Smooth muscle cell (in vitro differentiated cells): ENCODE results near the gene LNX1. TPM values are rescaled to one million over a fixed set of nuclear protein-coding genes. Genes with fewer than 3 reads are reported as not detected.
A peak's percentile ranks its signal among the peaks of the same experiment; 100 is the strongest.

Source experiments
- DNase-seq: peaks from one replicate; lab custom pipeline; 2025; ENCODE audit not compliant: unreplicated experiment; lab: John Stamatoyannopoulos, UW
- H2AFZ ChIP-seq: fragments of 200-600 bp; sonication (generic); 2 replicates; pipeline ENCODE4 v1.6.0; 2016; ENCODE audit warnings: antibody characterized with exemption, low read depth, mild to moderate bottlenecking
- H3F3A ChIP-seq: fragments of 200-600 bp; sonication (generic); 2 replicates; pipeline ENCODE4 v1.6.0; 2017; ENCODE audit warnings: antibody characterized with exemption, low read depth
- H3K27ac ChIP-seq: fragments of 200-600 bp; sonication (generic); 2 replicates; pipeline ENCODE4 v1.5.1; 2016; ENCODE audit warnings: low read depth, mild to moderate bottlenecking
- H3K27me3 ChIP-seq: fragments of 200-600 bp; sonication (generic); 2 replicates; pipeline ENCODE4 v1.6.1; 2016; ENCODE audit warnings: low read depth, mild to moderate bottlenecking
- H3K36me3 ChIP-seq: fragments of 200-600 bp; sonication (generic); 2 replicates; pipeline ENCODE4 v1.5.1; 2016; ENCODE audit warnings: low read depth
- H3K4me1 ChIP-seq: fragments of 200-600 bp; sonication (generic); 2 replicates; pipeline ENCODE4 v1.5.1; 2016; ENCODE audit warnings: low read depth
- H3K4me2 ChIP-seq: fragments of 200-600 bp; sonication (generic); 2 replicates; pipeline ENCODE4 v1.6.0; 2016; ENCODE audit warnings: mild to moderate bottlenecking
- H3K4me3 ChIP-seq: fragments of 200-600 bp; sonication (generic); 2 replicates; pipeline ENCODE4 v1.5.1; 2016; ENCODE audit warnings: mild to moderate bottlenecking
- H3K79me2 ChIP-seq: fragments of 200-600 bp; sonication (generic); 2 replicates; pipeline ENCODE4 v1.6.0; 2016; ENCODE audit warnings: low read depth, mild to moderate bottlenecking
- H3K9ac ChIP-seq: fragments of 200-600 bp; sonication (generic); 2 replicates; pipeline ENCODE4 v1.6.0; 2016; ENCODE audit warnings: low read depth
- H3K9me3 ChIP-seq: fragments of 200-600 bp; sonication (generic); replicated peaks from 2 replicates; pipeline ENCODE4 v1.5.1; 2016; ENCODE audit warnings: low read depth
- H4K20me1 ChIP-seq: fragments of 200-600 bp; sonication (generic); 2 replicates; pipeline ENCODE4 v1.6.0; 2016; ENCODE audit warnings: low read depth
- WGBS: methylation state at CpG from one replicate; pipeline ENCODE4 v1.1.7; 2016; ENCODE audit warnings: low lambda C conversion rate; 5-methylcytosine and 5-hydroxymethylcytosine counted together
- polyA plus RNA-seq: library from polyadenylated mRNA; unstranded; fragments of >200 nt; fragmentation: Nextera tagmentation; extraction: Ambion mirVana; gene quantifications from 2 replicates; pipeline ENCODE4 v1.2.1, GENCODE V29; 2016
- total RNA-seq: library from RNA; depleted of rRNA; stranded (reverse); fragments of >200 nt; gene quantifications from 2 replicates; pipeline ENCODE4 v1.2.3, GENCODE V29; 2014
- TF ChIP-seq, protein P1 (sequence below): fragments of 200-600 bp; sonication (generic); IDR thresholded peaks from 2 replicates; pipeline ENCODE4 v1.5.1; 2017; ENCODE audit warnings: borderline replicate concordance, mild to moderate bottlenecking, antibody characterized with exemption; ENCODE audit not compliant: insufficient read depth, poor library complexity, severe bottlenecking

Gene LNX1
- total and polyA plus RNA-seq, 2 experiments from 2014 or later, result 2.3 to 4.3 TPM

- Histone ChIP-seq H3K4me1 (no peaks in the 10 kb centered on the region), H3K4me3 (no peak overlapping the region), H3K9me3 (no peaks in the 10 kb centered on the region), H3K79me2 (no peaks in the 10 kb centered on the region), H3F3A (no peaks in the 10 kb centered on the region), H3K36me3 (no peaks in the 10 kb centered on the region), H3K27me3 (no peaks in the 10 kb centered on the region), H3K4me2 (peak overlapping the region; percentile 8), H3K27ac (peak overlapping the region; percentile 52), H4K20me1 (no peaks in the 10 kb centered on the region), H2AFZ (no peak overlapping the region), H3K9ac (no peak overlapping the region)
- 17% methylated on average over 1 of the region's 1 CpG for WGBS
- DNase-seq, result no peak
- TF ChIP-seq, protein P1, sequence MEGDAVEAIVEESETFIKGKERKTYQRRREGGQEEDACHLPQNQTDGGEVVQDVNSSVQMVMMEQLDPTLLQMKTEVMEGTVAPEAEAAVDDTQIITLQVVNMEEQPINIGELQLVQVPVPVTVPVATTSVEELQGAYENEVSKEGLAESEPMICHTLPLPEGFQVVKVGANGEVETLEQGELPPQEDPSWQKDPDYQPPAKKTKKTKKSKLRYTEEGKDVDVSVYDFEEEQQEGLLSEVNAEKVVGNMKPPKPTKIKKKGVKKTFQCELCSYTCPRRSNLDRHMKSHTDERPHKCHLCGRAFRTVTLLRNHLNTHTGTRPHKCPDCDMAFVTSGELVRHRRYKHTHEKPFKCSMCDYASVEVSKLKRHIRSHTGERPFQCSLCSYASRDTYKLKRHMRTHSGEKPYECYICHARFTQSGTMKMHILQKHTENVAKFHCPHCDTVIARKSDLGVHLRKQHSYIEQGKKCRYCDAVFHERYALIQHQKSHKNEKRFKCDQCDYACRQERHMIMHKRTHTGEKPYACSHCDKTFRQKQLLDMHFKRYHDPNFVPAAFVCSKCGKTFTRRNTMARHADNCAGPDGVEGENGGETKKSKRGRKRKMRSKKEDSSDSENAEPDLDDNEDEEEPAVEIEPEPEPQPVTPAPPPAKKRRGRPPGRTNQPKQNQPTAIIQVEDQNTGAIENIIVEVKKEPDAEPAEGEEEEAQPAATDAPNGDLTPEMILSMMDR, result no peak
These were observed 82.8 kb downstream of the LNX1 start for GRCh38 chr4:53508446-53508845.

DNA sequence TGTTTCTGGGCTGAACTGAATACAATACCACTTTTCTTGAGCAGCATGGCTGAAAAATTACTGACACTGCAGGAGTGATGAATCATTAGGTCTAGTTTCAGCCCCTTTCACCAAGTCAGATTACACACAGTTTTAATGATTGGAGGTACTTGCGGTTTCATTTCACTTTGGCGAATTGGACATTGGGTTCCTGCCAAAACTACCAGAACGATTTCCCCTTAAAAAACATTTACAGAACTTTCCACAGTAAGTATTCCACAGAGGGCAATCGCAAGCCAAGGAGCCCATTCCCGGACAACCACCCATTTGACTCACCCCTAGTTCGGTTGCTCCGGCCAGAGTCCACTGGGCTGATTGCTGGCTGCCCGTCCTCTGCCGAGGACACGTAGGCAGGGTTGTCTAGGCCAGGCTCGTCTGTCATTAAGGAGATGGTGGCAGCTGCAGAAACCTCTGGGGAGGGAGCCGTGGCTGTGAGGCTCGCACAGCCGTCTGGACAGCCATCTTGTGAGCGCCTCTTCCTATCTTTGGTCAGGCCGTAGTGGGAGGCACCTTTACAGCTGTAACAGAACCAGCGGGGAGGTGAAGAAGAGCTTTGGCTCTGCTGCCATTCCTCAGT, 83.5 kb downstream of the LNX1 start:
- H2AFZ ChIP-seq, result no peak overlapping the region
- H3K79me2 ChIP-seq, result no peaks in the 10 kb centered on the region
- TF ChIP-seq, protein P1, result no peak
- H3K27ac ChIP-seq, result peak overlapping the region; percentile 52
- H3K9me3 ChIP-seq, result no peaks in the 10 kb centered on the region
- H3F3A ChIP-seq, result no peaks in the 10 kb centered on the region
- H3K4me3 ChIP-seq, result no peak overlapping the region
- H3K4me2 ChIP-seq, result no peak overlapping the region
- no peaks in the 10 kb centered on the region for H3K27me3 ChIP-seq
- H3K36me3 ChIP-seq, result no peaks in the 10 kb centered on the region
- no peak overlapping the region for H3K9ac ChIP-seq
- no peak for DNase-seq
- H3K4me1 ChIP-seq, result no peaks in the 10 kb centered on the region
- H4K20me1 ChIP-seq, result no peaks in the 10 kb centered on the region
- 94% methylated on average over 17 of the region's 17 CpGs for WGBS

- Histone ChIP-seq H2AFZ (no peak overlapping the region), H3K27me3 (no peaks in the 10 kb centered on the region), H3K79me2 (no peaks in the 10 kb centered on the region), H3K27ac (no peak overlapping the region), H3K4me3 (no peak overlapping the region), H3K9ac (no peak overlapping the region), H3K4me2 (no peak overlapping the region), H4K20me1 (no peaks in the 10 kb centered on the region), H3K36me3 (no peaks in the 10 kb centered on the region), H3K4me1 (no peaks in the 10 kb centered on the region), H3K9me3 (no peaks in the 10 kb centered on the region), H3F3A (no peaks in the 10 kb centered on the region)
- no peak for DNase-seq
- TF ChIP-seq, protein P1, result no peak
- WGBS, result 100% methylated on average over 7 of the region's 7 CpGs
These were observed 84.2 kb downstream of the LNX1 start for GRCh38 chr4:53507058-53507457.

DNA sequence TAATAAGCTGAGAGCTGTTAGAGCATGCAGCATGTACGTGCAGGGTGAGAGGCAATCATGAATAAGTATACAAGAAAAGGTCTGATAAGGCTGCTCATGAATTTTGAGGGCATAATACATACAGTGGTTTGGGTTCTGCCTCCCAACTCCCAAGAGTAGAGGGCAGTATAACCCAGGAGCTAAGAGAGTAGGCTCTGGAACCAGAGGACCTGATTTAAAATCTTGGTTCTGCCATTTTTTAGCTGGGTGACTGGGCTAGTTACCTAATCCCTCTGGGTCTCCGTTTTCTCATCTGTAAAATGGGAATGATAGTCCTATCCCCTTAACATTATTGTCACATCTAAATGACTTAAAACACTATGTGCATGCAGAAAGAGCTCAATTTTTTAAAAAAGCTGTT, 85.3 kb downstream of the LNX1 start:
- Histone ChIP-seq H3K27me3 (no peaks in the 10 kb centered on the region), H3K4me1 (no peaks in the 10 kb centered on the region), H3K36me3 (no peaks in the 10 kb centered on the region), H3K79me2 (no peaks in the 10 kb centered on the region), H3K4me2 (no peak overlapping the region), H3K27ac (no peak overlapping the region), H3F3A (no peaks in the 10 kb centered on the region), H3K4me3 (no peak overlapping the region), H3K9me3 (no peaks in the 10 kb centered on the region), H4K20me1 (no peaks in the 10 kb centered on the region), H3K9ac (no peak overlapping the region), H2AFZ (no peak overlapping the region)
- no peak for DNase-seq
- 84% methylated on average over 2 of the region's 2 CpGs for WGBS
- TF ChIP-seq, protein P1, result no peak
